Activated T-helper 17 cell treated with anti-CD3 and anti-CD28 coated beads, Interleukin-2, amount 50 U/mL, for 72 hours (primary cell): ENCODE measurements around the gene PFDN4. TPM values are rescaled to one million over a fixed set of nuclear protein-coding genes. Genes with fewer than 3 reads are reported as not detected.

ENCODE experiments used
- ATAC-seq: fragments of 150-1000 bp; cut with Tn5 transposase; replicated peaks from 2 replicates; pipeline ENCODE4 v1.10.0; 2021; ENCODE audit warnings: mild to moderate bottlenecking, moderate library complexity
- H3K27ac Mint-ChIP-seq: one replicate; pipeline ENCODE4 v1.8.0; 2022; ENCODE audit warnings: mixed read lengths
- H3K27me3 Mint-ChIP-seq: one replicate; pipeline ENCODE4 v1.8.0; 2022; ENCODE audit warnings: mixed read lengths
- H3K36me3 Mint-ChIP-seq: one replicate; pipeline ENCODE4 v1.8.0; 2022; ENCODE audit warnings: low read depth, mild to moderate bottlenecking, mixed read lengths
- H3K4me1 Mint-ChIP-seq: one replicate; pipeline ENCODE4 v1.8.0; 2022; ENCODE audit warnings: mixed read lengths
- H3K4me3 Mint-ChIP-seq: one replicate; pipeline ENCODE4 v1.8.0; 2022; ENCODE audit warnings: mild to moderate bottlenecking, mixed read lengths
- H3K9me3 Mint-ChIP-seq: one replicate; pipeline ENCODE4 v1.8.0; 2022; ENCODE audit warnings: mixed read lengths
- total RNA-seq, 2 donors: library from RNA; stranded (reverse); gene quantifications; one replicate each; pipeline ENCODE4 v1.2.3, GENCODE V29; 2022

The PFDN4 gene
- total RNA-seq, 2 donors from 2014 or later: 32.5 to 35.8 TPM

- no peaks in the 10 kb centered on the region for H3K9me3 Mint-ChIP-seq
- no peak for ATAC-seq
- H3K27ac Mint-ChIP-seq: no peak overlapping the region
- no peak overlapping the region for H3K4me3 Mint-ChIP-seq
- H3K4me1 Mint-ChIP-seq: peaks cover 13% of the 10 kb centered on the region
- no peaks in the 10 kb centered on the region for H3K27me3 Mint-ChIP-seq
- H3K36me3 Mint-ChIP-seq: no peaks in the 10 kb centered on the region
Observed at GRCh38 chr20:54203281-54203680, 4.6 kb upstream of the PFDN4 start.

- no peaks in the 10 kb centered on the region for H3K27me3 Mint-ChIP-seq
- no peaks in the 10 kb centered on the region for H3K36me3 Mint-ChIP-seq
- no peak overlapping the region for H3K4me3 Mint-ChIP-seq
- no peak for ATAC-seq
- peaks cover 18% of the 10 kb centered on the region for H3K4me1 Mint-ChIP-seq
- H3K9me3 Mint-ChIP-seq: no peaks in the 10 kb centered on the region
- no peak overlapping the region for H3K27ac Mint-ChIP-seq
Observed at GRCh38 chr20:54204063-54204462, 3.8 kb upstream of the PFDN4 start.

- H3K9me3 Mint-ChIP-seq: no peaks in the 10 kb centered on the region
Observed at GRCh38 chr20:54204481-54204880, 3.4 kb upstream of the PFDN4 start.

GRCh38 chr20:54205450-54205849 lies 2.4 kb upstream of the PFDN4 start:
- Mint-ChIP-seq H3K27ac (peak overlapping the region; percentile 45), H3K27me3 (no peaks in the 10 kb centered on the region), H3K36me3 (peaks cover 6% of the 10 kb centered on the region), H3K4me1 (peaks cover 27% of the 10 kb centered on the region), H3K9me3 (no peaks in the 10 kb centered on the region), H3K4me3 (peak overlapping the region; percentile 51)
- peak; percentile 53 for ATAC-seq

More at GRCh38 chr20:54204481-54204880, 3.4 kb upstream of the PFDN4 start:
- H3K4me1 Mint-ChIP-seq: peaks cover 20% of the 10 kb centered on the region
- H3K27ac Mint-ChIP-seq: no peak overlapping the region
- ATAC-seq: no peak
- no peaks in the 10 kb centered on the region for H3K36me3 Mint-ChIP-seq
- H3K27me3 Mint-ChIP-seq: no peaks in the 10 kb centered on the region
- no peak overlapping the region for H3K4me3 Mint-ChIP-seq

- ATAC-seq: no peak
- peak overlapping the region; percentile 85 for H3K4me3 Mint-ChIP-seq
- H3K27ac Mint-ChIP-seq: peak overlapping the region; percentile 100
- H3K36me3 Mint-ChIP-seq: peaks cover 16% of the 10 kb centered on the region
- H3K27me3 Mint-ChIP-seq: no peaks in the 10 kb centered on the region
- no peaks in the 10 kb centered on the region for H3K9me3 Mint-ChIP-seq
- H3K4me1 Mint-ChIP-seq: peaks cover 27% of the 10 kb centered on the region
Observed at GRCh38 chr20:54207053-54207742, 689 bp upstream of the PFDN4 start.

GRCh38 chr20:54208548-54209176 lies 775 bp downstream of the PFDN4 start:
- Mint-ChIP-seq H3K27me3 (no peaks in the 10 kb centered on the region), H3K36me3 (peaks cover 16% of the 10 kb centered on the region), H3K9me3 (no peaks in the 10 kb centered on the region), H3K4me1 (peaks cover 27% of the 10 kb centered on the region), H3K4me3 (peak overlapping the region; percentile 85), H3K27ac (peak overlapping the region; percentile 84)
- ATAC-seq: peak; percentile 13

GRCh38 chr20:54209216-54209813 lies 1.4 kb downstream of the PFDN4 start:
- Mint-ChIP-seq H3K27ac (peak overlapping the region; percentile 84), H3K27me3 (no peaks in the 10 kb centered on the region), H3K36me3 (peaks cover 21% of the 10 kb centered on the region), H3K9me3 (no peaks in the 10 kb centered on the region), H3K4me1 (peaks cover 27% of the 10 kb centered on the region), H3K4me3 (peak overlapping the region; percentile 85)
- ATAC-seq: no peak

- ATAC-seq: no peak
- Mint-ChIP-seq H3K9me3 (no peaks in the 10 kb centered on the region), H3K36me3 (peaks cover 50% of the 10 kb centered on the region), H3K27ac (no peak overlapping the region), H3K4me3 (no peak overlapping the region), H3K27me3 (no peaks in the 10 kb centered on the region), H3K4me1 (peaks cover 14% of the 10 kb centered on the region)
Observed at GRCh38 chr20:54212226-54212625, 4.3 kb downstream of the PFDN4 start.

- peaks cover 57% of the 10 kb centered on the region for H3K36me3 Mint-ChIP-seq
- no peak for ATAC-seq
- peaks cover 14% of the 10 kb centered on the region for H3K4me1 Mint-ChIP-seq
- H3K27ac Mint-ChIP-seq: no peak overlapping the region
- no peaks in the 10 kb centered on the region for H3K27me3 Mint-ChIP-seq
- no peak overlapping the region for H3K4me3 Mint-ChIP-seq
- no peaks in the 10 kb centered on the region for H3K9me3 Mint-ChIP-seq
Observed at GRCh38 chr20:54212871-54213270, 5.0 kb downstream of the PFDN4 start.

GRCh38 chr20:54214566-54214965 lies 6.7 kb downstream of the PFDN4 start:
- peaks cover 68% of the 10 kb centered on the region for H3K36me3 Mint-ChIP-seq
- H3K27ac Mint-ChIP-seq: no peak overlapping the region
- H3K4me1 Mint-ChIP-seq: peaks cover 6% of the 10 kb centered on the region
- no peak overlapping the region for H3K4me3 Mint-ChIP-seq
- ATAC-seq: no peak
- no peaks in the 10 kb centered on the region for H3K9me3 Mint-ChIP-seq
- H3K27me3 Mint-ChIP-seq: no peaks in the 10 kb centered on the region

GRCh38 chr20:54215157-54215789 lies 7.4 kb downstream of the PFDN4 start:
- no peaks in the 10 kb centered on the region for H3K9me3 Mint-ChIP-seq
- no peak for ATAC-seq
- H3K36me3 Mint-ChIP-seq: peaks cover 66% of the 10 kb centered on the region
- H3K27ac Mint-ChIP-seq: no peak overlapping the region
- H3K4me3 Mint-ChIP-seq: no peak overlapping the region
- H3K4me1 Mint-ChIP-seq: no peaks in the 10 kb centered on the region
- H3K27me3 Mint-ChIP-seq: no peaks in the 10 kb centered on the region

- ATAC-seq: no peak
- H3K4me3 Mint-ChIP-seq: no peak overlapping the region
- no peaks in the 10 kb centered on the region for H3K27me3 Mint-ChIP-seq
- no peaks in the 10 kb centered on the region for H3K9me3 Mint-ChIP-seq
- H3K27ac Mint-ChIP-seq: no peak overlapping the region
- peaks cover 11% of the 10 kb centered on the region for H3K4me1 Mint-ChIP-seq
- peaks cover 60% of the 10 kb centered on the region for H3K36me3 Mint-ChIP-seq
Observed at GRCh38 chr20:54217762-54218161, 9.9 kb downstream of the PFDN4 start.

GRCh38 chr20:54218470-54218869 lies 10.6 kb downstream of the PFDN4 start:
- H3K27me3 Mint-ChIP-seq: no peaks in the 10 kb centered on the region
- peaks cover 11% of the 10 kb centered on the region for H3K4me1 Mint-ChIP-seq
- no peak overlapping the region for H3K4me3 Mint-ChIP-seq
- no peak for ATAC-seq
- H3K9me3 Mint-ChIP-seq: no peaks in the 10 kb centered on the region
- peaks cover 60% of the 10 kb centered on the region for H3K36me3 Mint-ChIP-seq
- H3K27ac Mint-ChIP-seq: no peak overlapping the region

GRCh38 chr20:54219751-54220426 lies 12.0 kb downstream of the PFDN4 start:
- Mint-ChIP-seq H3K36me3 (peaks cover 49% of the 10 kb centered on the region), H3K9me3 (no peaks in the 10 kb centered on the region), H3K27me3 (no peaks in the 10 kb centered on the region), H3K27ac (no peak overlapping the region), H3K4me1 (peaks cover 11% of the 10 kb centered on the region), H3K4me3 (no peak overlapping the region)
- ATAC-seq: no peak
